ENCODE results near the gene PDE1C.
"Not testable (repeated sequence)": the region's sequence is repeated elsewhere in the genome, so short reads cannot be mapped to it uniquely, and the experiment has no call there.

PDE1C gene

DNA sequence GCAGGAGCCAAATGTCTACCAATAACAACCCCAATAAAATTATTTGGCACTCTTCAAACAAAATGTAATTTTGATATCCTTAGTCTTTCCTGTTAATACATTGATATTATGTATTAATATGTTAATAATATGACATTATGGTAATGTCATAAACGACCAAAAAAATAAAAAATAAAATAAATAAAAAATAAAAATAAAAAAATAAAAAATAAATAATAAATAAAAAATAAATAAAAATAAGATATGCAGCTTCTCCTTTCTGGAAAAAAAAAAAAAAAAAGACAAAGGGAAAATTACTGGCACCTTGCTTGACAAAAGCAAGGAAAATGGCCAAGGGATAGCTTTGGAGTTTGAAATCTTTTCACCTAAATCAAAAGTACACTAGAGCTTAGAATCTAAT, 214.7 kb downstream of the PDE1C start:
- DNase-seq = no peak

DNA sequence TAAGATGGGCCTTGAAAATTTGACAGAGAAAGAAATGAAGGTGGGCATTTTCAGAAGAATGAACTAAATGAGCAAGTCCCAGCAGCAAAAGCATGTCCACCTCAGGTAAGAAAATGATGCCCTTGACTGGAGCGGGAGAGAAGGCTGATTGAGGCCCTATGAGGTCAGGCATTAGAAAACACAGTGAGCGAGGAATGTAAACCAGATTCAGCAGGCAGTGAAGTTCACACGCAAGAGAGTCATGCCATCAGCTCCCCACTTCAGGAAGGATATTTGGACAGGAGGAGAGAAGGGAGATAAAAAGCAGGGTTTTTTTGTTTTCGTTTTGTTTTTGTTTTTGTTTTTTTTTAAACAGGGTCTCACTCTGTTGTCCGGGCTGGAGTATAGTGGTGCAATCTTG, 216.8 kb downstream of the PDE1C start:
- DNase-seq = no peak

DNA sequence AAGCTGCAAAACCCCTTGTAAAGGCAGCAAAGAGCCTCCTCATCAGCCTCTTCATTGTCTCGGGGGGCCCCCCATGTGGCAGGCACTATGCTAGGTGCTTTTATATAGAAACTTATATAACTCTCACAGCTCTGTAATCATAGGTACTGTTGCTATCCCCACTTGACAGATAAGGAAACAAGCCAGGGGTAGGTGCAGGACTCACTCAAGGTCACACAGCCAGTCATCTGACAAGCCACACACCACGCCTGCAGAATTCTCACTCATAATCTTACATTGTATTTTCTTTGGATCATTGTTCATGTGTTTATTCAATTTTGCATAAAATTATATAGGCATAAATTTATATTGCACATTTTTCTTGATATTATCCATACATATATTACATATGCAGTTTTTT, 217.7 kb downstream of the PDE1C start:
- DNase-seq = no peak

DNA sequence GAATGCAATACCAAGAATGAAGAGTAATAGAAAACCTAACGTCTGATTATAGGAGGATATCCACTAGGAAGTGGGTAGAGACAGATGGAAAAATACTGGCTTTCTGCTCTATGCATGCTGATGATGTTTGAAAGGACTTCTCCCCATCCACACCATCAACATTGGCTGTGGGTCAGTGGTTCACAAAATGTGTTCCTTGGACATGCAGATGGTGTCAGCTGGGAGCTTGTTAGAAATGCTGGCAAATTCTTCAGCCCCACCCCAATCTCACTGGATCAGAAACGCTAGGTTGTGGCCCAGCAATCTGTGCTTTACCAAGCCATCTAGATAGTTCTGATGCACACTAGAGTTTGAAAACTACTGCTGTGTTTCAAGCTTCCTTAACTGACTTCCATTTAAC, 219.1 kb downstream of the PDE1C start:
- no peak for DNase-seq

DNA sequence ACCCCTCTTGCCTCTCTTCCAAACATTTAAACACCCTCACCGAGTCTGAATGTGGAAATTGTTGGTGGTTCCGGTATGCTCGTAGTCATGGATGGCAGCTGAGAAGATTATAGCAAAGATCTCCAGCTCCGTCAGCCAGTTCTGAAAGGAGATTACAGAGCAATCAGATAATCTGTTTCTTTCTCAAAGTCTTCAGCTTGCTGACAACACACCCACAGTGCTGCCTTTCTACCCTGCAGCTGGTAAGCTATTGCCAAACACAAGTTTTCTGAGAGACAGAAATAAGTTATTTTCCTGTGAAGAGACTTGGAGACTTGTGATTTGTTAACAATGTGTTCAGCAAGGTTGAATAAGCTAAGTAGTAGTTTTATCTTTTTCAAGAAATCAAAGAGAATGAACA, 219.6 kb downstream of the PDE1C start:
- peak in 2 of 58 donors; percentile 1 to 7 for DNase-seq

DNA sequence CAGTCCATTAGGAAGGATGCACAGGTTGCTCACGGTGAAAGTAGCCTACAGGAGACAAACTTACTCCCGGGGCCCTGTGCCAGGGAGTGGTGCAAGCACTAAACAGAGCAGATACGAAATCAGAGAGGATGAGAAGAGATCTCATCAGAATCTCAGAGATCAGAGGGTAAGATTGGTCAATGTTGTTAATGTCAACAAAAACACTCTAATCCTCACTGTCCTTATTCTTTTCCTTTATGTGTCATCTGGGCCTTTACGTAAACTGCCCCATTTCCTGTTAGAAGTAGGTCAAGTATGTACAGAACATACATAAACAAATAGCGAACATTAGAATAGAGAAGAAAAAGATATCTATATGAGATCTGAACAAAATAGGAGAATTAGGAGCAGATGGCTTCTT, 220.1 kb downstream of the PDE1C start:
- DNase-seq = no peak

DNA sequence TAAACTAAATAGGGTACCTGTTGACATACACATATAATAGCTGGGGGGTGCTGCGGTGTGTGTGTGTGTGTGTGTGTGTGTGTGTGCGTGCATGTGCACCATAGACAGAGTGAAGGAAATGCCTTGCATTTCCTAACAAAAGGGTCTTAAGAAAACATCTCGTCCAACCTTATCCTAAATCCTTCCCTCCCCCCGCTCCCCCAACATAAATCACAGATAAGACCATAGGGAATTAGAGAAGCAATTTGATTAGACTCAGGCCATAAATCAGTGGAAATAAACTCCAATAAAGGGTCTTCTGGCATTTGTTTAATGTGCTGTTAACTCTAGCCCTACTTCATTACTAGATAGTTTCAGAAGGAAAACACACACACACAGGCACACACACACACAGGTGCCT, 234.7 kb downstream of the PDE1C start:
- no peak for DNase-seq

DNA sequence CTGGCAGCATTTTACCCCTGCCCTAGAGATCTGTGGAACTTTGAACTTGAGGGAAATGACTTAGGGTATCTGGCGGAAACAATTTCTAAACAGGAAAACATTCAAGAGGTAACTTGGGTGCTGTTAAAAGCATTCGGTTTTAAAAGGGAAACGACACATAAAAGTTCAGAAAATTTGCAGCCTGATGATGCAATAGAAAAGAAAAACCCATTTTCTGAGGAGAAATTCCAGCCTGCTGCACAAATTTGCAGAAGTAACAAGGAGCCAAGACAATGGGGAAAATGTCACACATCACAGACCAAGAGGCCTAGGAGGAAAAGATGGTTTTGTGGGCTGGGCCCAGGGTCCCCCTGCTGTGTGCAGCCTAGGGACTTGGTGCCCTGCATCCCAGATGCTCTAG, 236.6 kb downstream of the PDE1C start:
- not testable (repeated sequence) for DNase-seq

DNA sequence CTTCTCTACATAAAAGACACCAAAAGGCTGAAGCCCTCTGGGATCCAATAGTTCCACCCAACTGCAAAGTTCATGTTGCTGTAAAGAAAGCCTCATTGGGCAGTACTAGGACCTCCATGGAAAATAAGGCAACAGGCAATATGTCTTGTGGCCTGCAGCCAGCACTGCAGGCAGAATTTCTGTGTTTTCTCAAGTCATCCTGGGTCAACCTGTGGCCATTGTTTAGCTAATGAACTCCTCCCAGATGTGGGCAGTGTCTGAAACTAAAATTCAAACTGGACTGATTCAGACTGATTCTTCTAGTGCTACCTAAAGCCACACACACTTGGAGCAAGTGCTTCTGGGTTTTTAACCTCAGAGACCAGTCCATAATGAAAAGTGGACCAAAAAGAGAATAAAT, 241.7 kb downstream of the PDE1C start:
- no peak for DNase-seq

DNA sequence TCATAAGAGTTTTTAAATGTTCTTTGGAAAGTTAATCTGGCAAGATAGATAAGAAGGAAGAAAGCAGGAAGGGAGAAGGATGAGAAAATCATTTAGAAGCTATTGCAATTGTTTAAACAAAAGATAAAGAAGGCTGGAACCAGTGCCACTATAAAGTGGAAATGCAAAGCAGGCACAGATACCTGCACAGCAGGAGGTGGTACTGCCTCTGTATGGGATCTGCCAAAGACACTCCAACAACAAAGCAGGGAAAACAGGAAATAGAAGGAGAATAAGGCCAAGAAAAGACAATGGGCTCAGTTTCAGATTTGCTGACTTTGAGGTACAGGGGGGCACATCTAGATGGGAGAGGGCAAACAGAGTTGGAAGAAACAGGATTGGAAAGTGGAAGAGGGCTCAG, 244.6 kb downstream of the PDE1C start:
- DNase-seq = no peak

DNA sequence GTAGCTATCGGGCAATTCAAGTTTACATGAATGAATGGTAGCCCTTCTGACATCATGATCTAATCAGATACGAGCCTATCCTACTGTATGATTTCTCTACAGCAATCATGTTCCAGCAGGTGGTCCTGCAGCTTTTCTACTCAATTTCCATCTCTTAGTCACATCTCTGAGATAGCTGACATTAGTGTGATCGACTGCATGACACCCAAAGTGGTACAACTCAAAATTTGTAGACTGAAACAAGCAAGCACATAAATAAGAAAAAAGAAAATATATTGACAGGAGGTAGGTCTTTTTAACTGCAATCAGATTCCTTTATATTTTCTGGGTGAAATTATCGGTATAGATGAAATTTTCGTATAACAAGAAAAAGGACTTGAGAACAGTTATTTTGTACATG, 251.2 kb downstream of the PDE1C start:
- DNase-seq = no peak

DNA sequence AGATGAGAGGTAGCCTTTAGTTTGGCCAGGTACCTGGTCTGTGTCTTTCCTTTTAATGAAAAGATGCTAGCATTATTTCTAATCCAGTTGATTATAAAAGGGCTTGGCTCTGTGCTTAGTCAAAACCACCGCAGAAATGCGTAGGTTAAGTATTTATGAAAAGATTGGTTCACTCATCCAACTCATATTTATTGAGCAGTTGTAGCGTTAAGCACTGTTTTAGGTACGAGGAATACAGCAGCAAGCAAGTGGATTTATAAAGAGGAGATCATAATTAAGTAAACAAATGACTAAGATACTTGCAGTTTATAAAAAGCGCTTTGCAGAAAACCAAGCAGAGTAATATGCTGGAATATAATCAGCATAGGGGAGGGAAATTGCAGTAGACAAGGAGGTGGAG, 253.4 kb downstream of the PDE1C start:
- DNase-seq = no peak

DNA sequence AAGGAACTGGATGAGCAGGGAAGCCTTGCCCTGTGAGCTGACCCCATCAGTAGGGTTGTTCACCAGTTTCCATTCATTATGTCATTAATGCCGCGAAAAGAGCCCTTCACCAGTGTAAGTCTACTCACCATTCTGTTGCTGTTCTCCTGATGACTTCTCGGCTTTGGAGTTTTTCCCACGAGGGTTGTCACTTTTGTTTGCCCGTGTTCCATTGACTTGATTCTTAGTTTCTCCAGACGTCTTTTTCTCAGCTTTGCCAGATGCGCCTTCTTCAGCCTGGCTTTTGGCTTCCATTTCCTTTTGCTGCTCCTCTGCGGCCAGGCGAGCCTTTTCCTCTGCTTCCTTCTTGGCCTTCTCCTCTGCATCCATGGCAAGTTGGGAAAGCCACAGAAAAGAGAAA, 254.4 kb downstream of the PDE1C start:
- no peak for DNase-seq

DNA sequence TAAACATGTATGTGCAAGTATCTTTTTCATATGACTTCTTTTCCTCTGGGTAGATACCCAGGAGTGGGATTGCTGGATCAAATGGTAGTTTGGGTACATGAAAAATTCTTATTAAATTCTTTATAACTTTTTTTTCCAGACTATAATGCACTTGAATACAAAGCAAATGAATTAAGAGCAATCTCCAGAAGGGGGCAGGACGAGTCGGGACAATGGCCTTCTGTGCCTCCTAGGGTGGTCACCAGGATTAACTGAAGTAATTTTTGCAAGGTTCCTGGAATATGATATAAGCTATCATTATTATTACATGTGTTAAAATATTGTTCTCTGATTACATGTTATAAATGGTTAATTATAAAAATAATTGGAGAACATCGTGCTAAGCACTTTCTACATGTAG, 256.0 kb downstream of the PDE1C start:
- DNase-seq = no peak

DNA sequence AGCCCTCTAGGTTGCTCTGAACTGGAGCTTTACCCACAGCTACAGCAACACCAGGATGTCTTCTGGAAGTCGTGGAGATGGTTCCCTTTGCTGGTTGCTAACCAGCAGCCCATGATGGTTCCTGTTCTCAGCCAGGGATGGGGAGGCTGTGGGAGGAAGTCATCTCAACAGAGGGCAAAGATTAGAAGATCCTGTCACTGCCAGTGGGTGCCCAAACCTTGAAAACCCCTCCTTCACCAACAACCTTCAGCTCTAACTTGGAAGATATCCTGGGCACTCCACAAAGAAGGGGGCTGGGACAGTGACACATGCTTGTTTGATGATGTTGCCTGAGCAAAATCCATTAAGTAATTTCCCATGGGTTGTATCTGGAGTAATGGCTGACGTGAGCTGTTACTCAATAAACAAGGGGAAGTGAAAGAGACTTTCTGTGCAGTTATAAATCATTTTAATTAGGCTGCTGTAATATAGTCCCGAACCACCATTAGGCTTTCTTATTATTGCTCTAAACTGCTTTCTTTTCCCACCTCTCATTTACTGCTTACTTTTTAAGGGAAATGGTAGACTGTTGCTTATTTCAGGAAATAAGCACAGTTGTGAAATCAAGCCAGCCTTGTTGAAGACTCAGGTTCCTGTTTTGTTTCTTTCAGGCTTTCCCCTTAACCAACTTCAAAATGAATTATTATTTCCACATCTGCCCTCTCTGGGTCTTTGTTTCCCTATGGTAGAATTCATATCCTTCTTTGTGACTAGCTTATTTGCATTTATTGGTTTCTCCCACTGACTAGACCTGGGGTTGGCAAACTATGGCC, 258.4 kb downstream of the PDE1C start:
- peak in 2 of 58 donors; percentile 1 to 7 for DNase-seq

DNA sequence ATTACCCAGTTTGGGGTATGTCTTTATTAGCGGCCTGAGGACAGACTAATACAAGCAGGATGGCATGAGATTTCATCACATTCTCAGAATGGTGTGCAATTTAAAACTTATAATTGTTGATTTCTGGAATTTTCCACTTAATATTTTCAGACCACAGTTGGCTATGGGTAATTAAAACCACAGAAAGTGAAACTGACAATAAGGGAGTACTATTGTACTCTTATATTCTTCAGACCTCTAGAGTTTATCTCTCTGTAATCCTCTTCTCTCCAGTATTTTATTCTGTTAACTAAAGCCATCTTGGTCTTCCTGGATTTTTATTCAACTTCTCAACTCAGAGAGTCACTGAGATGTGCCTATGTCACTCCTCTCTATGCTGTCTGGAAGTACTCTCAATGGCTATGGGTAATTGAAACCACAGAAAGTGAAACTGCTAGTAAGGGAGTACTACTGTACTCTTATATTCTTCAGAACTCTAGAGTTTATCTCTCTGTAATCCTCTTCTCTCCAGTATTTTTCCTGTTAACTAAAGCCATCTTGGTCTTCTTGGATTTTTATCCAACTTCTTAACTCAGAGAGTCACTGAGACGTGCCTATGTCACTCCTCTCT, 264.9 kb downstream of the PDE1C start:
- DNase-seq = no peak

DNA sequence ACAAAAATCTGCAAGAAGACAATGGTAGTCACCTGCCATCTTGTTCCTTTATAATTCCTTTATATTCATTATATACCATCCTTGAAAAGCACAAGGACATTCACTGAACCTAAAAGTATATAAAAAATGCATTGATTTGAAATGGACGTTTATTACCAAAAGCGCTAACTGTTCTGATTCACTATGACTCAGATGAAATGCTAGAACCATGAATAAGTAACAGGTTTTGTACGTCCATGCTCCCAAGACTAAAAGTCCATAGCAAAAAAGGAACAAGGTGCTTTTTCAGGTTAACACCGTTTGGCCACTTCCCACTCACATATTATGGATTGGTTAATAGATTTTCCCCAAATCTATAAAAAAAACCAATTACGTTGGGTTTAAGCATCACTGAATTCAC, 273.8 kb downstream of the PDE1C start:
- no peak for DNase-seq

DNA sequence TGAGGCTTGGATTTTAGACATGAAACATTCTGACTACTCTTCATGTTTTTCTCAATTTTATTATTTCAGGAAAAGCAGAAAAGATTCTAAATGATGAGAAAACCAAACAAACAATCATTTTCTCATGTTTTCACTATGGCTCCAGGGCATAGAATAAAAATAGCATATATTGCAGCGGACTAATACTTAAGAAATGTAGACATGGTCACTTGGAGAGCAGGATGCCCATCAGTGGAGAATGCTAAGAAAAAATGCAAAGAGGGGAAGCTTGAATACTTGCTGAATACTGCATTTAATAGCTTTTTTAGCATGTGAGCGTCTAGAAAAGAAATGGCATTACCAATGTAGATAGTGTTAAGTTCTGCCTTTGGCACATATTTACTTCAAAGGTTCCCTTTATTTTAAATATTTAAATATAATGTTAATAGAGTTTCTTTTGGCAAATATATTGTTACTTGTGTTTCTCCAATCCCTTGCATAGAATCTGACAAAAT, 275.3 kb downstream of the PDE1C start:
- DNase-seq = no peak

DNA sequence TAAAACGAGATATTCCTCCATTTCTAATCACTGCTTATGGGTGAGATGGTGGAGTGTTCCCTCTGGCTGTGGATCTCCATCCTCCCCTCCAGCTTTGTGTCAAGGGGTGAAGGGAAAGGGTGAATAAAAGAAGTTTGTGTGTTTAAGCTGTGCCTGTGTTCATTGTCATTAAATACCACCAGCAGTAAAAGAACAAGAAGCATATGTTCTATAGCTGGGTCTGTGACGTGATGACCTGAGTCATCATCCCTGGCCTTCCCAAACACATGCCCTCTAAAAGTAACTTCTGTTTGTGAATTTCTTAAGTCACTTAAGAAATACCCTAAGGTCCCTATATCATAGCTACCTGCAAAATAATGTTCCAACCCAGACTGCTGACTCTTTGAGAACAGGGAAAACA, 278.3 kb downstream of the PDE1C start:
- no peak for DNase-seq

DNA sequence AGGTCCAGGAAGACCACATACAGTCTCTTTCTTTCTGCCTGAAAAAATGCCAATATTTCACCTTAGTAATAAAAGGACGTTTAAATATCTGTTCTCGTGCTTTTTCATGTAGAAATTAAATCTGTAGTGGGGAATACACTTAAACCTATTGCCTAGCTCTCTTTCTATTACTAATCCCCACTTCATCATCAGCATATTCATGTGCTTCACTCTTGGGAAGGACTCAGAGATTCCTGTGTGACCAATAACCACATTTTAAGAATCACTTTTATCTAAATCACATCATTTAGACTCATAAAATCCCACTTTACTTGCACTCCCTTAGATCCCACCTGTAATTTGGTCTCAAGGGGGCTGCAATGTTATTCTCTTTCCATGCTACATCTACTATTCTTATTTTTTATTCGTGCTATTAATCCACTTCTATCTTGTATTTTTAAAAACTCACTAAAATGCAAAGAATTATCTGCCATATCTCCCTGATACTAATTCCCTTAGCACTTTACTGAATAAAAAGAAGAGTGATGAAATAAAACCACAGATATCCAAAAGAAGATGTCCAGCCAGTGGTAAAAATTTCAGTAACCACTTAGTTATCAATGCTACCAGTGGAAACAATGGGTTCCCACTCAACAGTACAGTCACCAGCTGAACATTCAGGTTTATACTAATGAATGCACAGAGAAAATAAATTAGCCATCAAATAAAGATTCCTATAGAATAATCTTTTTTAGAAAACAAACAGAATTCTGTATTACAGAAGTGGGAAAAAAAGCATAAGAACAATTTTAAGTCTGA, 281.1 kb downstream of the PDE1C start:
- no peak for DNase-seq

DNA sequence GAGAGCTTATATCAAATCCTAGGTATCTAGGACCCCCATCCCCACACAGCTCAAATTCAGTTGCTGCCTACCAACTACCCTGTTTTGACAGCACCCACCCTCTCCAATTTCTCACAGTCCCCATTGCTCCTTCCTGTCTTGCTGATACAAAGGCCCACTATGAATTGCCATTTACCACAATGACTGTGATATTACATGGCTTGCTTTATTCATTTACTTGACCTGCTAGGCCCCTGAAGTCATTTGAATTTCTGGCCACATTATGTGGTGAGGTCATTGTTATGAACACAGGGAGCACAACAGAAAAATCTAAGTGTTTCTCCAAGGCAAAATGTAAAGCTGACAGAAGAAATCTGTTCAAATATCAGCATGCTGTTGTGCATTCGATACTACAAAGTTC, 281.8 kb downstream of the PDE1C start:
- no peak for DNase-seq

DNA sequence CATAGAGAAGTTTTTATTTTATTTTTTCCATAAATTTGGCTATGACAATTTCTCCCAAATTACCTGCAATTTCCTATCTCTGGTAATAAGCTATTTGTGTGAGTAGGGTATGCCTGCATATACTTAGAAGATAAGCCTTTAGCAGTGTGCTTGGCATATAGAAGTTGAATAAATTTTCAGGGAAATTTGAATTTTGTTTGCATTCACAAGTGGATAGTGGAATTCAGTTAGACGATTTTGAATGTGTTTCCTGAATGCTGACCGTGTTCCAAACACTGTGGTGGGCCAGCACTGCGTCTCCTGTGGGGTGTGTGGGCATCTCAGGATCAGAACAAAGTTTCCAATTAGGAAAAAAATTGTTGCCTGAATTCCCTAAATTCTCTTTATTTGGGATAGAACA, 283.9 kb downstream of the PDE1C start:
- no peak for DNase-seq
